Hepatocyte (in vitro differentiated cells): ENCODE results near the gene DBT. TPM values are rescaled to one million over a fixed set of nuclear protein-coding genes. Genes with fewer than 3 reads are reported as not detected.

Experiments used
- DNase-seq: peaks from one replicate; pipeline ENCODE4 v3.0.0-alpha.2; 2016; ENCODE audit warnings: low spot score
- H2AFZ ChIP-seq: fragments of 200-600 bp; sonication (generic); 2 replicates; pipeline ENCODE4 v1.6.0; 2016; ENCODE audit warnings: antibody characterized with exemption, mild to moderate bottlenecking
- H3K27ac ChIP-seq: fragments of 200-600 bp; sonication (generic); 2 replicates; pipeline ENCODE4 v1.5.1; 2016; ENCODE audit warnings: mild to moderate bottlenecking
- H3K27me3 ChIP-seq: fragments of 200-600 bp; sonication (generic); 2 replicates; pipeline ENCODE4 v1.6.1; 2016
- H3K36me3 ChIP-seq: fragments of 200-600 bp; sonication (generic); replicated peaks from 2 replicates; pipeline ENCODE4 v1.5.1; 2016; ENCODE audit warnings: low read depth; ENCODE audit not compliant: insufficient read depth
- H3K4me1 ChIP-seq: fragments of 200-600 bp; sonication (generic); 2 replicates; pipeline ENCODE4 v1.5.1; 2016; ENCODE audit warnings: mild to moderate bottlenecking, moderate library complexity; ENCODE audit not compliant: insufficient read depth
- H3K4me2 ChIP-seq: fragments of 200-600 bp; sonication (generic); 2 replicates; pipeline ENCODE4 v1.6.0; 2016
- H3K4me3 ChIP-seq: fragments of 200-600 bp; sonication (generic); 2 replicates; pipeline ENCODE4 v1.5.1; 2016; ENCODE audit warnings: mild to moderate bottlenecking
- H3K79me2 ChIP-seq: fragments of 200-600 bp; sonication (generic); 2 replicates; pipeline ENCODE4 v1.6.0; 2017; ENCODE audit warnings: mild to moderate bottlenecking
- H3K9me2 ChIP-seq: fragments of 200-600 bp; sonication (generic); replicated peaks from 2 replicates; pipeline ENCODE4 v1.6.0; 2017; ENCODE audit warnings: mild to moderate bottlenecking; ENCODE audit not compliant: insufficient read depth
- H3K9me3 ChIP-seq: fragments of 200-600 bp; sonication (generic); 2 replicates; pipeline ENCODE4 v1.5.1; 2016; ENCODE audit warnings: low read depth, mild to moderate bottlenecking
- H4K20me1 ChIP-seq: fragments of 200-600 bp; sonication (generic); 2 replicates; pipeline ENCODE4 v1.6.0; 2016; ENCODE audit warnings: mild to moderate bottlenecking; ENCODE audit not compliant: insufficient read depth, poor library complexity, severe bottlenecking
- EZH2 ChIP-seq: fragments of 200-600 bp; sonication (generic); IDR thresholded peaks from 2 replicates; pipeline ENCODE4 v1.6.1; 2016; ENCODE audit warnings: antibody characterized with exemption, mild to moderate bottlenecking, borderline replicate concordance
- EZH2phosphoT487 ChIP-seq: fragments of 200-600 bp; sonication (generic); IDR thresholded peaks from one replicate; pipeline ENCODE4 v1.6.1; 2018; ENCODE audit warnings: antibody characterized with exemption, mild to moderate bottlenecking, low read depth, moderate library complexity; ENCODE audit not compliant: unreplicated experiment, severe bottlenecking
- WGBS: methylation state at CpG from one replicate; pipeline ENCODE4 v1.1.6; 2016; ENCODE audit warnings: low lambda C conversion rate; ENCODE audit errors: missing lambda C conversion rate; 5-methylcytosine and 5-hydroxymethylcytosine counted together
- microRNA counts: library from miRNA; unstranded; fragments of <30 nt; microRNA quantifications from one replicate; lab custom pipeline; 2017
- microRNA-seq: library from miRNA; unstranded; fragments of <30 nt; microRNA quantifications from one replicate; pipeline ENCODE4, GENCODE V29; 2017
- polyA plus RNA-seq: library from polyadenylated mRNA; unstranded; fragments of >200 nt; fragmentation: Nextera tagmentation; extraction: Ambion mirVana; gene quantifications from 2 replicates; pipeline ENCODE4 v1.2.1, GENCODE V29; 2016
- small RNA-seq: library from RNA; depleted of rRNA; stranded (forward); fragments of <200 nt; gene quantifications from one replicate; pipeline ENCODE3, GENCODE V24; 2014
- total RNA-seq: library from RNA; depleted of rRNA; stranded (reverse); fragments of >200 nt; gene quantifications from 2 replicates; pipeline ENCODE4 v1.2.3, GENCODE V29; 2014
- TF ChIP-seq, protein P1 (sequence below): fragments of 200-600 bp; sonication (generic); IDR thresholded peaks from 2 replicates; pipeline ENCODE4 v1.5.1; 2016; ENCODE audit warnings: antibody characterized with exemption, mild to moderate bottlenecking; ENCODE audit not compliant: poor library complexity

Gene DBT
- total and polyA plus RNA-seq, 2 experiments from 2014 or later = 9.2 to 11.8 TPM

DNA sequence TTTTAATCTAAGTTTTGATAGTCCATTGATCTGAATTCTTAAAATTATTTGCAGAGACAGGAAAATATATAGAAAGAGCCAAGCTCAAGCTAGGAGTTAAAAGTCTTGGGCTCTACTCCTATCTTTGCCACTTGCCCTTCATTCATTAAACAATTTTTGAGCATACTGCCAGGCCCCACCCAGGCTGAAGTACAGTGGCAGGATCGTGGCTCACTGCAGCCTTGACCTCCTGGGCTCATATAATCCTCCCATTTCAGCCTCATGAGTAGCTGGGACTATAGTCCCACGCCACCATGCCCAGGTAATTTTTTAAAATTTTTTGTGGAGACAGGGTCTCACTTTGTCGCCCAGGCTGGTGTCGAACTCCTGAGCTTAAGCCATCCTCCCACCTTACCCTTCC, 108.4 kb downstream of the DBT start:
- Histone ChIP-seq H2AFZ (no peak overlapping the region), H3K36me3 (no peaks in the 10 kb centered on the region), H3K4me1 (no peaks in the 10 kb centered on the region), H3K79me2 (no peaks in the 10 kb centered on the region), H3K4me2 (no peak overlapping the region), H3K9me3 (no peaks in the 10 kb centered on the region), H3K27ac (no peak overlapping the region), H3K27me3 (no peaks in the 10 kb centered on the region), H4K20me1 (no peaks in the 10 kb centered on the region), H3K9me2 (no peaks in the 10 kb centered on the region), H3K4me3 (no peak overlapping the region)
- TF ChIP-seq EZH2 (no peak), EZH2phosphoT487 (no peak)
- TF ChIP-seq, protein P1, sequence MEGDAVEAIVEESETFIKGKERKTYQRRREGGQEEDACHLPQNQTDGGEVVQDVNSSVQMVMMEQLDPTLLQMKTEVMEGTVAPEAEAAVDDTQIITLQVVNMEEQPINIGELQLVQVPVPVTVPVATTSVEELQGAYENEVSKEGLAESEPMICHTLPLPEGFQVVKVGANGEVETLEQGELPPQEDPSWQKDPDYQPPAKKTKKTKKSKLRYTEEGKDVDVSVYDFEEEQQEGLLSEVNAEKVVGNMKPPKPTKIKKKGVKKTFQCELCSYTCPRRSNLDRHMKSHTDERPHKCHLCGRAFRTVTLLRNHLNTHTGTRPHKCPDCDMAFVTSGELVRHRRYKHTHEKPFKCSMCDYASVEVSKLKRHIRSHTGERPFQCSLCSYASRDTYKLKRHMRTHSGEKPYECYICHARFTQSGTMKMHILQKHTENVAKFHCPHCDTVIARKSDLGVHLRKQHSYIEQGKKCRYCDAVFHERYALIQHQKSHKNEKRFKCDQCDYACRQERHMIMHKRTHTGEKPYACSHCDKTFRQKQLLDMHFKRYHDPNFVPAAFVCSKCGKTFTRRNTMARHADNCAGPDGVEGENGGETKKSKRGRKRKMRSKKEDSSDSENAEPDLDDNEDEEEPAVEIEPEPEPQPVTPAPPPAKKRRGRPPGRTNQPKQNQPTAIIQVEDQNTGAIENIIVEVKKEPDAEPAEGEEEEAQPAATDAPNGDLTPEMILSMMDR = no peak
- no peak for DNase-seq
- 93% methylated on average over 4 of the region's 4 CpGs for WGBS

DNA sequence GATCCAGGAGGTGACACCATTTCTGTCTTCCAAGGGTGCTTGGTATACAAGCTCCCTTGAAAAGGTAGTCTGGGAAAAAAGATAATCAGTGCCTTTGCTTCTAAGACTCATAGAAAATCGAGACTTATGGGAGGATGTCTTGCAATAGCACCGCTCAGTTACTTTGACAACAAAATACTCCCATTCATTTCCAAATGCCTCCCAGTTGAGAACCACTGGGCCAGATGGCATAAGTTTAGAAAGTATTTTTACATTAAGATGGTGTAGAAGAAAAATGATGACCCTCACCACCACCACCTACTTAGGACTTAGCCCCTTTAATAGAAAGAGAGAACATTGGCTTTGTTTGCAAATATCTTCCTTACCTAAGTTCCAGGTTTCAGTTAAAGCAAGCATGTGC, 112.0 kb downstream of the DBT start:
- Histone ChIP-seq H3K79me2 (peaks cover 21% of the 10 kb centered on the region), H3K9me2 (no peaks in the 10 kb centered on the region), H3K27ac (no peak overlapping the region), H3K4me1 (peaks cover 10% of the 10 kb centered on the region), H3K27me3 (no peaks in the 10 kb centered on the region), H3K4me3 (no peak overlapping the region), H4K20me1 (no peaks in the 10 kb centered on the region), H3K4me2 (no peak overlapping the region), H2AFZ (no peak overlapping the region), H3K36me3 (no peaks in the 10 kb centered on the region), H3K9me3 (no peaks in the 10 kb centered on the region)
- WGBS = 97% methylated on average over 2 of the region's 2 CpGs
- TF ChIP-seq EZH2phosphoT487 (no peak), EZH2 (no peak)
- TF ChIP-seq, protein P1 = no peak
- DNase-seq = no peak

MicroRNA genes within 50 kb of the gene (microRNA counts, 767-probe panel; counts per million panel counts)
- microRNA hsa-miR-553 (lab: Ali Mortazavi, UCI) = not detected

Small RNAs within 50 kb of the gene (microRNA-seq; reads per million reads assigned to microRNA genes)
- not detected for gene MIR553

Small RNAs within 50 kb of the gene (small RNA-seq; reads per million reads assigned to genes)
- not detected for gene AL445928.1
- not detected for gene MIR553
- gene RPL23AP90 = not detected

Other genes starting within 250 kb of the DBT start
- 4.5 and 7.5 TPM in 2 replicates for gene SASS6, start 116.9 kb downstream of the DBT start, total RNA-seq
- 1.9 and 2.7 TPM in 2 replicates for gene SASS6, start 116.9 kb downstream of the DBT start, polyA plus RNA-seq
- gene TRMT13, start 116.7 kb downstream of the DBT start, total RNA-seq = 13.7 and 18.8 TPM in 2 replicates
- 8.9 and 9.6 TPM in 2 replicates for gene TRMT13, start 116.7 kb downstream of the DBT start, polyA plus RNA-seq
- gene LRRC39, start 71.6 kb downstream of the DBT start, total RNA-seq = 0.68 and 1.2 TPM in 2 replicates
- gene LRRC39, start 71.6 kb downstream of the DBT start, polyA plus RNA-seq = 0.88 and 1.1 TPM in 2 replicates
- gene RTCA, start 16.4 kb upstream of the DBT start, total RNA-seq = 38.9 and 41.7 TPM in 2 replicates
- gene RTCA, start 16.4 kb upstream of the DBT start, polyA plus RNA-seq = 37.2 and 43.7 TPM in 2 replicates
- 14.5 and 16.5 TPM in 2 replicates for gene CDC14A, start 102.7 kb upstream of the DBT start, total RNA-seq
- 5.8 and 7.3 TPM in 2 replicates for gene CDC14A, start 102.7 kb upstream of the DBT start, polyA plus RNA-seq